Activated CD8-positive, alpha-beta memory T cell treated with anti-CD3 and anti-CD28 coated beads, Interleukin-2, amount 10 ng/mL, durations not matched to agents 7 days and 5 days (primary cell): ENCODE measurements around the gene SYNE4. TPM values are rescaled to one million over a fixed set of nuclear protein-coding genes. Genes with fewer than 3 reads are reported as not detected.

Experiments used
- ATAC-seq: fragments of 150-1000 bp; cut with Tn5 transposase; one replicate; pipeline ENCODE4 v1.10.0; 2021; ENCODE audit warnings: moderate library complexity
- CTCF ChIA-PET: fragments of 350-600 bp; sonication (Branson Sonifier 250); formaldehyde crosslinking; loops from one replicate; lab custom pipeline; 2021; ENCODE audit warnings: antibody characterized with exemption; lab: Charles Lee
- DNase-seq: peaks from one replicate; pipeline ENCODE4 v3.0.0-alpha.2; 2020
- H3K27ac Mint-ChIP-seq: one replicate; pipeline ENCODE4 v1.8.0; 2021; ENCODE audit warnings: mild to moderate bottlenecking, mixed read lengths
- H3K27me3 Mint-ChIP-seq: one replicate; pipeline ENCODE4 v1.8.0; 2021; ENCODE audit warnings: mixed read lengths
- H3K36me3 Mint-ChIP-seq: one replicate; pipeline ENCODE4 v1.8.0; 2021; ENCODE audit warnings: mild to moderate bottlenecking, mixed read lengths
- H3K4me1 Mint-ChIP-seq: one replicate; pipeline ENCODE4 v1.8.0; 2021; ENCODE audit warnings: mixed read lengths
- H3K4me3 Mint-ChIP-seq: one replicate; pipeline ENCODE4 v1.8.0; 2021; ENCODE audit warnings: mild to moderate bottlenecking, moderate library complexity, mixed read lengths
- H3K9me3 Mint-ChIP-seq: one replicate; pipeline ENCODE4 v1.8.0; 2022; ENCODE audit warnings: low read depth, mixed read lengths
- total RNA-seq, 2 experiments: library from RNA; stranded (reverse); gene quantifications; one replicate each; pipeline ENCODE4 v1.2.3, GENCODE V29; 2021

SYNE4 gene
- total RNA-seq, 2 experiments from 2014 or later, result 1.4 to 3.2 TPM

GRCh38 chr19:36032251-36033104, 23.9 kb upstream of the SYNE4 start, which contains the start of gene CLIP3:
Gene CLIP3, minus strand, starts transcription at chr19:36032873. Its CDS starts 516 bp downstream, at chr19:36032357.
- CTCF ChIA-PET, result interaction anchor here (1.5 kb wide), 1 partner anchor 12 kb away, joined by 4 read pairs; no protein-coding TSS in a partner anchor

GRCh38 chr19:36031308-36031707, 22.7 kb upstream of the SYNE4 start:
- DNase-seq (no peak), ATAC-seq (no peak)
- Mint-ChIP-seq H3K27me3 (no peaks in the 10 kb centered on the region), H3K4me1 (peaks cover 13% of the 10 kb centered on the region), H3K27ac (no peak overlapping the region), H3K4me3 (no peak overlapping the region), H3K36me3 (peaks cover 13% of the 10 kb centered on the region), H3K9me3 (no peaks in the 10 kb centered on the region)
- CTCF ChIA-PET, result interaction anchor here (1.5 kb wide), 1 partner anchor 11 kb away, joined by 4 read pairs; no protein-coding TSS in a partner anchor

More at GRCh38 chr19:36032251-36033104, 23.9 kb upstream of the SYNE4 start, which contains the start of gene CLIP3:
- H3K9me3 Mint-ChIP-seq, result no peaks in the 10 kb centered on the region
- no peaks in the 10 kb centered on the region for H3K27me3 Mint-ChIP-seq
- peaks cover 20% of the 10 kb centered on the region for H3K4me1 Mint-ChIP-seq
- H3K27ac Mint-ChIP-seq, result no peak within 1 kb of the TSS
- peaks cover 13% of the 10 kb centered on the region for H3K36me3 Mint-ChIP-seq
- ATAC-seq, result peak; percentile 55
- no peak for DNase-seq
- no peak within 1 kb of the TSS for H3K4me3 Mint-ChIP-seq

GRCh38 chr19:36030264-36031148, 21.9 kb upstream of the SYNE4 start:
- H3K36me3 Mint-ChIP-seq, result peaks cover 11% of the 10 kb centered on the region
- DNase-seq (no peak), ATAC-seq (no peak)
- no peaks in the 10 kb centered on the region for H3K9me3 Mint-ChIP-seq
- no peak overlapping the region for H3K27ac Mint-ChIP-seq
- H3K27me3 Mint-ChIP-seq, result no peaks in the 10 kb centered on the region
- peaks cover 7% of the 10 kb centered on the region for H3K4me1 Mint-ChIP-seq
- no peak overlapping the region for H3K4me3 Mint-ChIP-seq
- CTCF ChIA-PET, result interaction anchor here (0.6 to 1.5 kb wide), 3 partner anchors 10 to 112 kb away, joined by 3 to 4 read pairs (median 3); no protein-coding TSS in a partner anchor

DNA sequence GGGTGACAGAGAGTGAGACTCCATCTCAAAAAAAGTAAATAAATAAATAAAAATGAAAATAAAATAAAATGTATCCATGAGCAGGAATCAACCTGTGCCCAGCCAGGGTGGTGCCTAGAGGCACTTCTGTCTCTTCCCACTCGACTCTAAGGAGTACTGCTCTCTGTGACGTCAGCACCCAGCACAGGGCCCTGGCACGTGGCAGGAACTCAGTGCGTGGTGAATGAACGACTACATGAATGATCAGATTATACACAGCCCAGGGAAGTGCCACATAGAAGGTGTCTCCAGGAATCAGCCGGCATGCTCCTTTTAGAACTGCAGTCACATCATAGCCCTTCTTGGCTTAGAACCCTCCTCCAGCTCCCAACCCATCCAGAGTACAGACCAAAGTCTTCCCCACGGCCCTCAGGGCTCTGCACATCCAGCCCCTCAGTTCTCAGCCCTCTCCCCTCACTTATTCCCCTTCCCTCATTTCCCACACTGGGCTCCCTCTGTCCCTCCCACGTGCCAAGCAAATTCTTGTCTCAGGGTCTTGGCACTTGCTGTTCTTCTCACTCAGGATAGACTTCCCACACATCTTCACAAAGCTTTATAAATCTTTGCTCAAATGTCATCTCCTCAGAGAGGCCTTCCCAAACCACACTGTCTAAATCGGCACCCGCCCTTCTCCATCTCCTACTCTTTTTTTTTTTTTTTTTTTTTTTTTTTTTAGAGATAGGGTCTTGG, 19.9 kb upstream of the SYNE4 start:
- Mint-ChIP-seq H3K36me3 (peaks cover 7% of the 10 kb centered on the region), H3K27ac (no peak overlapping the region)

DNA sequence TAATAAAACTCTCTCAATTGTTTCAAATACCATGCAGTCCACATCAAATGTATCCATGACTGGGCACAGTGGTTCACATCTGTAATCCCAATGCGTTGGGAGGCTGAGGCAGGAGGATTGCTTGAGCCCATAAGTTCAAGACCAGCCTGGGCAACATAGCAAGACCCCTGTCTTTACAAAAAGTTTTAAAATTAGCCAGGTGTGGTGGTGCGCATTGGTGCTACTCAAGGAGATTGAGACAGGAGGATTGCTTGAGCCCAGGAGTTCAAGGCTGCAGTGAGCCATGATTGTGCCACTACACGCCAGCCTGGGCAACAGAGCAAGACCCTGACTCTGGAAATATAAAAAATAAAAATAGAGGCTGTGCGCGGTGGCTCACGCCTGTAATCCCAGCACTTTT, 19.1 kb upstream of the SYNE4 start:
- no peak for DNase-seq
- CTCF ChIA-PET, result no interaction called here
- Mint-ChIP-seq H3K27me3 (no peaks in the 10 kb centered on the region), H3K4me1 (peaks cover 2% of the 10 kb centered on the region), H3K9me3 (no peaks in the 10 kb centered on the region), H3K36me3 (peaks cover 10% of the 10 kb centered on the region), H3K27ac (no peak overlapping the region), H3K4me3 (no peak overlapping the region)
- ATAC-seq, result no peak

More for the DNA sequence above, 19.9 kb upstream of the SYNE4 start:
- H3K4me1 Mint-ChIP-seq, result peaks cover 2% of the 10 kb centered on the region
- H3K4me3 Mint-ChIP-seq, result no peak overlapping the region
- no peak for DNase-seq
- ATAC-seq, result no peak
- CTCF ChIA-PET, result no interaction called here
- H3K9me3 Mint-ChIP-seq, result no peaks in the 10 kb centered on the region
- no peaks in the 10 kb centered on the region for H3K27me3 Mint-ChIP-seq

GRCh38 chr19:36026091-36026876, 17.7 kb upstream of the SYNE4 start:
- H3K9me3 Mint-ChIP-seq, result no peaks in the 10 kb centered on the region
- CTCF ChIA-PET, result no interaction called here
- DNase-seq, result no peak
- no peak overlapping the region for H3K4me3 Mint-ChIP-seq
- H3K4me1 Mint-ChIP-seq, result no peaks in the 10 kb centered on the region
- H3K36me3 Mint-ChIP-seq, result peaks cover 13% of the 10 kb centered on the region
- ATAC-seq, result no peak
- no peak overlapping the region for H3K27ac Mint-ChIP-seq
- H3K27me3 Mint-ChIP-seq, result no peaks in the 10 kb centered on the region

DNA sequence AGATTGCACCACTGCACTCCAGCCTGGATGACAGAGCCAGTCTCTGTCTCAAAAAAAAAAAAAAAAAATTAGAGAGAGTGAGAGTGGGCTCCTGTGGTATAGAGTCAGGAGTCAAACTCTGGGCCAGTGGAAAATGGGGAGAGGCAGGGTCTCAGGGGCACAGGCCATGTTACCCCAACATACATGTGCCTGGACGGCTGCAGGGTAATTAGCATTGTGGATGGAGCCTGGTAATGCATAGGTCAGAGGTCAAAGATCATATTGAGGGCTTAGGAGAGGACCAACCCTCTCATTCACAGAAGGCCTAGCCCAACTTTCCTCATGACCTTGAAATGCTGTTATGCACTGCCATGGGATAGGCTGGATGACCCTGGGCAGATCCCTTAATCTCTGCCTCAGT, 16.9 kb upstream of the SYNE4 start:
- DNase-seq, result no peak
- CTCF ChIA-PET, result no interaction called here

DNA sequence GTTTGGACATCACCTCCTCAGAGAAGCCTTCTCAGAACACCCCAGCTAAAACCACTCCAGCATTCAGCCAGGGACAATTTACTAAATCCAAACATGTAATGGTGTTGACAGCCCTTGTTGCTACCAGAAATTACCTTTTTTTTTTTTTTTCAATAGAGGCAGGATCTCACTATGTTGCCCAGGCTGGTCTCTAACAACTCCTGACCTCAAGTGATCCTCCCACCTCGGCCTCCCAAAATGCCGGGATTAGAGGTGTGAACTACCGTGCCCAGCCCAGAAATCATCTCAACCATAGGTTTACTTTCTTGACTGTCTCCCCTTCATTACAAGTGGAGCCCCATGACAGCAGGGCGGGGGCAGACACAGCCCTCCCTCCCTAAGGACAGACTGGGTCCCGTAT, 14.8 kb upstream of the SYNE4 start:
- Mint-ChIP-seq H3K4me1 (no peaks in the 10 kb centered on the region), H3K9me3 (no peaks in the 10 kb centered on the region), H3K36me3 (peaks cover 18% of the 10 kb centered on the region), H3K4me3 (no peak overlapping the region), H3K27me3 (no peaks in the 10 kb centered on the region), H3K27ac (no peak overlapping the region)
- ATAC-seq, result no peak
- no peak for DNase-seq
- CTCF ChIA-PET, result no interaction called here

More for the DNA sequence above, 16.9 kb upstream of the SYNE4 start:
- Mint-ChIP-seq H3K27ac (no peak overlapping the region), H3K4me3 (no peak overlapping the region), H3K9me3 (no peaks in the 10 kb centered on the region), H3K27me3 (no peaks in the 10 kb centered on the region), H3K36me3 (peaks cover 15% of the 10 kb centered on the region), H3K4me1 (no peaks in the 10 kb centered on the region)
- no peak for ATAC-seq

DNA sequence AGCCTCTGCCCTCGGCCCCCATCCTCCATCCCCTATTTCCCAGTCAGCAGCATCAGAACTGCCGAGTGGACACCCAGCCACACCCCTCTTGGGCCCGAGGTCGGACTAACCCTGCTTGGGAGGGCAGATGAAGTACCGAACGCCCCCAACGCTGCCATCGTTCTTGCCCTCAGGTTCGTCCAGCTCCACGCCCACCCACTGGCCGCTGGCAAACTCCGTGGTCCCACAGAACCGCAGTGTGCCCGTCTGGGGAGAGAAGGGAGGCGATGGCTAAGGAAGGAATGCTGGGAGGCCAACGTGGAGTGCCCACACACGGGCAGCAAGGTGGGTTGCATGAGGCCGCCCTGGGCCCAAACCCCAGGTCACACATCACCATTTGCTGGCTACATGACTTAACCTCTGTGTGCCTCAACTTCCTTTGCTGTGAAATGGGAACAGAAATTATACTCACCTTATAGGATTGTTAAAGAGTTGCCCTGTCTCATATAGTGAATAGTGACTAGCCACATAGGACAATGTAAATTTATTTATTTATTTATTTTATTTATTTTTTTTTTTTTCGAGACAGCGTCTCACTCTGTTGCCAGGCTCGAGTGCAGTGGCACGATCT, 10.6 kb upstream of the SYNE4 start:
- Mint-ChIP-seq H3K4me1 (peaks cover 19% of the 10 kb centered on the region), H3K36me3 (peaks cover 22% of the 10 kb centered on the region), H3K27me3 (no peaks in the 10 kb centered on the region), H3K9me3 (no peaks in the 10 kb centered on the region), H3K27ac (no peak overlapping the region), H3K4me3 (no peak overlapping the region)
- DNase-seq (no peak), ATAC-seq (no peak)
- CTCF ChIA-PET, result no interaction called here

GRCh38 chr19:36014012-36014924, 5.7 kb upstream of the SYNE4 start, which contains the start of gene ALKBH6:
Gene ALKBH6, minus strand, starts transcription at chr19:36014213. Its CDS starts 816 bp downstream, at chr19:36013397.
- Mint-ChIP-seq H3K4me1 (peaks cover 29% of the 10 kb centered on the region), H3K9me3 (no peaks in the 10 kb centered on the region), H3K36me3 (peaks cover 6% of the 10 kb centered on the region), H3K27ac (peak within 1 kb of the TSS; percentile 95), H3K4me3 (peak within 1 kb of the TSS; percentile 92), H3K27me3 (no peaks in the 10 kb centered on the region)
- peak; percentile 100 for DNase-seq
- CTCF ChIA-PET, result interaction anchor here (0.7 to 1.6 kb wide), 7 partner anchors 18 to 241 kb away, joined by 3 to 6 read pairs (median 3); partner anchors contain the start of gene THAP8
- peak; percentile 98 for ATAC-seq
